ENCODE results near the gene AP4E1.
"Not testable (repeated sequence)": the region's sequence is repeated elsewhere in the genome, so short reads cannot be mapped to it uniquely, and the experiment has no call there.

AP4E1 gene

DNA sequence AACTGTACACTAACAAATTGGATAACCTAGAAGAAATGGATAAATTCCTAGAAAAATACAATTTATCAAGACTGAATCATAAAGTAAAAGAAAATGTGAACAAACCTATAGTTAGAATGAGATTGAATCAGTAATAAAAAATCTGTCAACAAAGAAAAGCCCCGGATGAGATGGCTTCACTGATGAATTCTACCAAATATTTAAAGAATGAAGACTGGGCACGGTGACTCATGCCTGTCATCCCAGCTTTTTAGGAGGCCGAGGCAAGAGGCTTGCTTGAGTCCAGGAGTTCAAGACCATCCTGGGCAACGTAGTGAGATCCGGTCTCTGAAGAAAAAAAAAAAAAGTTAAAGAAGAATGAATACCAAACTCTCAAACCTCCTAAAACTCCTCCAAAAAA is 17.7 kb upstream of the AP4E1 start:
- DNase-seq: no peak

DNA sequence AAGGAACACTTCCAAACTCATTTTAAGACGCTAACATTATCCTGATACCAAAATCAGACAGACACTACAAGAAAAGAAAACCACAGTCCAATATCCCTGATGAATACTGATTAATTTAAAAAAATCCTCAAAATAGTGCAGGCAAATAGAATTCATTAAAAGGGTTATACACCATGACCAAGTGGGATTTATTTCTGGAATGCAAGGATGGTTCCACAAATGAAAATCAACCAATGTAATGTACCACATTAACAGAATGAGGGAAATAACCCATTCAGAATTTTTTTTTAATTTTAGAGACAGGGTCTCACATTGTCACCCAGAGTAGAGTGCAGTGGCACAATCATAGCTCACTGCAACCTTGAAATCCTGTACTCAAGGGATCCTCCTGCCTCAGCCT is 17.3 kb upstream of the AP4E1 start:
- DNase-seq: no peak

DNA sequence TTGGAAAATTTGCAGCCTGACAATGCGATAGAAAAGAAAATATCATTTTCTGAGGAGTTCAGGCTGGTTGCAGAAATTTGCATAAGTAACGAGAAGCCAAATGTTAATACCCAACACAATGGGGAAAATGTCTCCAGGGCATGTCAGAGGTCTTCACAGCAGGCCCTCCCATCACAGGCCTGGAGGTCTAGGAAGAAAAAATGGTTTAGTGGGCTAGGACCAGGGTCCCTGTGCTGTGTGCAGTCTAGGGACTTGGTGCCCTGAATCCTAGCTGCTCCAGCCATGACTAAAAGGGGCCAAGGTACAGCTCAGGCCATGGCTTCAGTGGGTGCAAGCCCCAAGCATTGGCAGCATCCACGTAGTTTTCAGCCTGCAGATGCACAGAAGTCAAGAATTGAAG is 14.5 kb upstream of the AP4E1 start:
- DNase-seq: no peak

DNA sequence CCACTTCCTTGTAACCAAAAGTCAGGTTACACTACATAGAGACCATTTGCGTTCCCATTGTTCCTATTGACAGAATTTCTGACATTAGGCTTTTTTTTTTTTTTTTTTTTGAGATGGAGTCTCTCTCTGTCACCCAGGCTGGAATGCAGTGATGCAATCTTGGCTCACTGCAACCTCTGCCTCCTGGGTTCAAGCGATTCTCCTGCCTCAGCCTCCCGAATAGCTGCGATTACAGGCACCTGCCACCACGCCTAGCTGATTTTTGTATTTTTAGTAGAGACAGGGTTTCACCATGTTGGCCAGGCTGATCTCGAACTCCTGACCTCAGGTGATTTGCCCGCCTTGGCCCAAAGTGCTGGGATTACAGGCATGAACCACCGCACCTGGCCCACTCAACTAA is 7.1 kb upstream of the AP4E1 start:
- not testable (repeated sequence) for DNase-seq

DNA sequence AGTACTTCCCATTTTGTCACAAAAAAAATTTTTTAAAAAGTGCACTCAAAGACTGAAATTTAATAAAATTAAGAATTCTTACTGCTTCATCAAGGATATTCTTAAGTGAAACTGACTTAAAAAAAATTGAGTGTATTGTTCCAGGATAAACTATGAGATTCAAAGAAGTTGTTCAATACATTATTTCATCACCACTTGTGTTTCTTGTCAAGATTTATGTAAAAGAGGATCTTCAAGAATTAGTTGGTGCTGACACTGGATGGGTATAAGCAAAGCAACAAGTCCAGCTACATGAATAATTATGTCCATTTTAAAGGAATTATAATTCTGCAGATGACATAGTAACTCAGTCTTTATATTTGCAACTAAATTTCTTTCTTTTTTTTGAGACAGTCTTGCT is 4.3 kb upstream of the AP4E1 start:
- no peak for DNase-seq

DNA sequence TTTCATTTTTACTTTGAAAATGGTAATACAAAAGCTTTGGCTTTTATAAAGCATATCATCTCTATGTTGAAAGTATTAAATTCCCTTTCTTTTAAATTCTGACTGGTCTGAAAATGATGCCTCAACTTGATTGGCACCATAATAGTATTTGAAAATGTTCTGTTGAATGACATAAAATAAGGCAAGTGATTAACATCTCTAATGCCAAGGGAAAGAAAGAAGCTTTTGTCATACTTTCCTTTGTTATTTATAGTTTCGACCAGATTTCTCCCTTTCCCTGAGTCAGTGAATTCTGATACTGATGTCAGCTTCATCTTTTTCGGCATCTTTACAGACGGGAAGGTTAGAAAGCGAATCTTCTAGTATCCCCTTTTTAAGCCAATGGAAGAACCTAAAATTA is 3.4 kb upstream of the AP4E1 start:
- DNase-seq: no peak

DNA sequence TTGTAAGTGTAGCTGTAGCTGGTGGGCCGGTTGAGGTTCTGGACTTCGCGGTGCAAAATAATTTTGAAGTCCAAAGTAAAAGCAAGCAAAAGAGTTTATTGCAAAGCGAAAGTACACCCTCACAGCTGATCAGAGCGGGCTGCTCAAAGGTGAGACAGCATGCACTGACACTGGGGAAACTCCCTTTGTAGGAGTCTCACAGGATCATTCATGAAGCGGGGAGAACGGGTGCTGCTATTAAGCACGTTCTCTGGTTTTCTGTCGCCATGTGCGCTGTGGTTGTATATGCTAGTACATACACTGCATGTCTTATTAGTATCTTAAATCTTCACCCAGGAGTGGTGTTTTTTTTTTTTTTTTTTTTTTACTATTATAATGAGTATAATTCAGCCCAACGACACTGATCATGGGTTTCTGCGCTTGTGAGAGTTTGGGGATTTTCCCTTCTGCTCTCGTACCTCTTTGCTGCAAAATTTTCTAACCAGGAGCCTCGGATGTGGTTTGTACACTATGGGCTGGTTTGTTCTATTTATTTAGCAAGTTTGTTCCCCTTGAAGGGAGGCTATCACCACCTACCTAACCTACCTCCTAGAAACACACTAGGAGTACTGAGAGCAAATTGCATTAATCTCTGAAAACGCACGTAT is 1.4 kb upstream of the AP4E1 start:
- peak in 1 of 14 donors; percentile 10 for DNase-seq

DNA sequence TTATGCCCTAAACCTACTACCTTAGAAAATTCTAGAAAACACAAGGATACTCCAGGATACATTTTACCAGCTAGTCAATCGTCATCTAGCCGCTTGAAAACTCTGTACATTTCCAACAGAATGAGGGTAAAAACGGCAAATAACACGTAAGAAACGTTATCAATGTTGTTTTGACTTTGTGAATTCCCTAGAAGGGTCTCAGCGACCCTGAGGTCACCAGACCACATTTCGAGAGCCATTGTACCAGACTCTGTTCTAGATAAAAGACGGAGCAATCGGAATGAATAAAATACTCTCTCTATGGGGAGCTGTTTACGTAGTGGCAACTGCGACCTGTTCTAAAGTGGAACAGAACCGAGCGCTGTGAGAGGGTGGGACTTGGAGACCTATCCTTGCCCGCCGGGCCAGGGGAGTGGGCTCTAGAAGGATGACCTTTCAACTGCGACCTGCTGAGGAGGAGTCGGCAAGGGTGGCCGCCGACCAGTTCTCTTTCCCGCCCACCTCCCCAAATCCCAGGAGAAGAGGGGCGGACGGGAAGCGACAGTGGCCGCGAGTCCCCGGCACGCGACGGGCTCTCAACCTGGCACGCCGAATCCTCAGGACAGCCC is 778 bp upstream of the AP4E1 start:
- DNase-seq: peak in 7 of 14 donors; percentile 55 to 82 (median 60)

DNA sequence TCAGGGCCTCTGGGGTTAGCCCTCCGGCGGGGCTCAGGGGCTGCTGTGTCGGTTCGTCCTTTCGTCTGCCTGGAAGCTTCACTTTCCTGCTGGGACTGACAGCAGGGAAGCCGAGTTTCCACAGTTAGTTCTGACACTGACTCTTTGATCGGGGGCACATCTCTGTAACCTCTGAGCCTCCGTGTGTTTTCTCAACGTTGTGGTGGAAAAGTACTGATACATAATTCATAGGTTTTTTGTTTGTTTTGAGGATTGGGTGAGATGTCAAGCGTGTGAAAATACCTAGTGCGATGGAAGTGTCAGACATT is 481 bp downstream of the AP4E1 start:
- DNase-seq: no peak

DNA sequence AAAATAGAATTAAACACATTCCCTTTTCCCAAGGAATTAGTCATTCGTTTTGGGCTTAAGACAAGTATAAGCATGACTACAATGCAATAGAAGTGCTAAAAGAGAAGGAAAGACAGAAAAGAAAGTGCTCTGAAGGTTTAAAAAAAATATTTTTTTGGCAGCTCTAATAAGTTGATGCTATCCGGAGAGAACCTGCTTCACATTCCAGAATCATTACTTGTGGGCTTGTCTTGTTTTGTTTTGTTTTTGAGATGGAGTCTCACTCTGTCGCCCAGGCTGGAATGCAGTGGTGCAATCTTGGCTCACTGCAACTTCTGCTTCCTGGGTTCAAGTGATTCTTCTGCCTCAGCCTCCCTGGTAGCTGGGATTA is 1.9 kb downstream of the AP4E1 start:
- DNase-seq: not testable (repeated sequence)

DNA sequence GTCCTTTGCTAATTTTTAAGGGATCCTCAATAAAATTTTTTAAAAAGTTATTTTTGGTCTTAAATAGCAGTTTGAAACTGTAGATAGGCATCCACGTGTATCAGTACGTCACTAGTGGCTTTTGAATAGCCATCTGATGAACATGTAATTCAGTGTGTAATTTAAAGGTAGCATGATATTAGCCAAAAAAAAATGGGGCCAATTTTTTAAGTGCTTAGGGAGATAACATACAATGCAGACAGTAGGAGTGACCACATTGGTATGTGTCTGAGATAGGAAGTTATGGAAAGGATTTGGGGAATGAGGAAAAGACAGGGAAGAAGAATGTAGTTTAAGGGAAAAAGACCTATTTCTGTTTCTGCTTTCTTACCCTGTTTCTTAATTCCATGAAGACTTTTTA is 2.5 kb downstream of the AP4E1 start:
- DNase-seq: no peak

DNA sequence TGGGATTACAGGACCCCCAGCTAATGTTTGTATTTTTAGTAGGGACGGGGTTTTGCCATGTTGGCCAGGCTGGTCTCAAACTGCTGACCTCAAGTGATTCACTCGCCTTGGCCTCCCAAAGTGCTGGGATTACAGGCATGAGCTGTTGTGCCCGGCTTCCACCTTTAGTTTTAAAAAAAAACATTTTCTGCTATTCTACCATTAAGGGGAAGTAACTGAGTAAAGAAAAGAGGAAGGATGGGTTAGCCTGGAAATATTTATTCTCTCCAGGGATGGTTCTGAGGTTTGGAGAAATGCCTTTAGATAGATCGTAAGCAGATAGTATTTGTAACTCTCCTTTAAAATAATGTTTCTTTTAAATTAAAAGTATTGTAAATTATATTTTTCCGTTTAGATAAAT is 3.1 kb downstream of the AP4E1 start:
- no peak for DNase-seq

DNA sequence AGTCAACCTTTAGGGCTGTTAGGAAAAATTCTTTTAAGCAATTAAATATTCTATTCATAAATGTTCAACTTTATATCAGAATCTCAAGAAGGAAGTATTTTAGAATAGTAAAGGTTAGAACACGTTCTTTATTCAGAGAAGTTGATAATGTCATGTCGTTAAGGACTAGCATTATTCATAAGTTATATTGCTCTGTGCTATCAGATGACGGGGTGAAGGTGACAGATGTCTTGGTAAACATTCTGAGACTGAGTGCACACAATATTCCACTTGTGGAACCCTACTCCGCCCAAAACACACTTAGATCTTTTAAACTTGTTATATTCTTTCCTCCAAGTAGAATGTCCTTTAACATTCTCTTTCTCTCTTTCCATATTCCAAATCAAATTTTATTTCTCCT is 7.9 kb downstream of the AP4E1 start:
- DNase-seq: no peak

DNA sequence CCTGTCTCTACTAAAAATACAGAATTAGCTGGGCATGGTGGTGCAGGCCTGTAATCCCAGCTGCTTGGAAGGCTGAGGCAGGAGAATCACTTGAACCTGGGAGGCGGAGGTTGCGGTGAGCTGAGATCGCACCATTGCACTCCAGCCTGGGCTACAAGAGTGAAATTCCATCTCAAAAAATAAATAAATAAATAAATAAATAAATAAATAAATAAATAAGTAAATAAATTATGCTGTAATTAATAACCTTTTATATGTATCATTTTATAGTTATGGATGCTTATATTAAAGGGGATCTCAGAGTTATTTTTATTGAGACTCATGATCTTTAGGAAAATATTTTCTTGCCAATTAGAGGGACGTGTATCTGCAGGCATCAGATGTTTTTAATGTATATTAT is 10.9 kb downstream of the AP4E1 start:
- not testable (repeated sequence) for DNase-seq

DNA sequence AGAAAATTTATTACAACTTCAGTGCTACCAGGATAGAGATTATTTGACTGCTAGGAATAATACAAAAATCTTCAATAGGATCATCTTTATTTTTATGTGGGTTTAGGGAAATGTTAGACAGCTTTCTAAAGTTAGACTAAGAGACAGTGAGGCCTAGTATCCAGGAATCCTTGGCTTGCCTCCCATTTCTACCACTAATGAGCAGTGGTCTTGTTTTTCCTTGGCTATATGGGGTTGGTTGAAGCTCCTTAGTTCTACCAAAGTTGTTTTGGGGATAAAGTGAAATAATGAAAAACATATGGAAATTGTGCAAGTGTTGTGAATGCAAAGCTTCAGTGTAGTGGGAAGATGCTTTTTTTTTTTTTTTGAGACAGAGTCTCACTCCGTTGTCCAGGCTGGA is 16.8 kb downstream of the AP4E1 start:
- DNase-seq: no peak

DNA sequence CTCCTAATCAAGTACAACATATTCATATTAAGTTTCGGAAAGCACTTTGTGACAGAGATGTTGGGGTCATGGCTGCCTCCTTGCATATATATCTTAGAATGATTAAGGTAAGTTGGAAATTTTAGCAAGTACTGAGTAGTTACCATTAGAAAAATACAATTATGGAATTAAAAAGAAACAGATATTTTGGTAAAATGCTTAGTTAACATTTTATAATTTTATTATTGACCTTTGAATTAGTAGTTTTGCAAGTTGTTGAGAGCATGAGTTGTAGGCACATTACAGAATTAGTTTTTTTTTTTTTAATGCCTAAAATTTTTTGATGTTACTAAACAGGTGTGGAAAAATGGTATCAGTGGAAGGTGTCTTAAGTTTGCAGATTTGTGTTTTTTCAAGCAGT is 20.6 kb downstream of the AP4E1 start:
- no peak for DNase-seq

DNA sequence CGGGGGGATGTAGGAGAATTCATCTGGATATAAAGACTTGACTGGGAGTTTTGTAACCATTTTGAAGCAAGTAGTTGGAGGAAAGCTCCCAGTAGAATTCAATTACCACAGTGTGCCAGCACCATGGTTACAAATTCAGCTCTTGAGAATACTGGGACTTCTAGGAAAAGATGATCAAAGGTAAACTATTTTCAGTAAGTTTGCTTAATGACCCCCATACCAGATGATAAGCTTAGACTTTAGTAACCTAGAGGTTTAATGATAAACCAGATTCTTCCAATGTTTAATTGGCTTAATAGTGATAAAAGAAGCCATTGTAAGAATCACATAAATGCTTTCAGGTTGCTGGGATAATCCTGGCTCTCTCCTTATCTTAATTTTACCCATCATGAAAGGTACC is 22.3 kb downstream of the AP4E1 start:
- DNase-seq: no peak

DNA sequence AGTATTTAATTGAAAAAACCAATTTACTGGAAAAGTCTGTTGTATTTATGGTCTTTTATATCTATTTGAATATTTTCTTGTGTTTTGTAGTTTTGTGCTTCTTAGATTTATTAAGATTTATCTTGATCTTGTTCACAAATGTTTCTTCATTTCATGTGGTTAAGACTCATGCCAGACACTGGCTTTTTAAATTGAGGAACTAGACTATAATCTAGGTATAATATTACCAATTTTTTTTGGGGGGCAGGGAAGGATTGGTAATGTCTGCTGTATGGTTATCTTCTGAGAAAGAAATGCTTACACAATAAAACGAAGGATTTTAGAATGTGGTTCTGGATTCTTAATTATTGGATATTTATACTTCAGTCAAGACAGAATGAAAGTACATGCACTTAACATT is 24.9 kb downstream of the AP4E1 start:
- no peak for DNase-seq

DNA sequence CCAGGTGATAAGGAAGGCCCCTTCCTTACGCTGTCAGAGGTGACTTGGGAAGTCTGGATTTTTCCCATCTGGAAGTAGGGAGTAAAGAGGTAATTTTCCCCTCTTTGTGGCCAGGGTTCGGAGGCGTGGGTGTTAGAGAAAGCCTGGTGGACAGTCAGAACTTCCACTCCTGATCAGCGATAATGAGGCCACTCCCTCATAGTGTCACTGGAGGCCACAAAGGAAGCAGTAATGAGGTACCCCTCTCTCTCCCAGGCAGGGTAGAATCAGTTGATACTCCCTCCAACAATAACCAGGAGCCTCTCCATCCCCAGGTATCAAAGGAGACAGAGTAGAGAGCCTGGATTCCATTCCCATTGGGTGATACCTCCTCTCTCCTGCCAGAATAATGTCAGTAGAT is 30.0 kb downstream of the AP4E1 start:
- DNase-seq: no peak

DNA sequence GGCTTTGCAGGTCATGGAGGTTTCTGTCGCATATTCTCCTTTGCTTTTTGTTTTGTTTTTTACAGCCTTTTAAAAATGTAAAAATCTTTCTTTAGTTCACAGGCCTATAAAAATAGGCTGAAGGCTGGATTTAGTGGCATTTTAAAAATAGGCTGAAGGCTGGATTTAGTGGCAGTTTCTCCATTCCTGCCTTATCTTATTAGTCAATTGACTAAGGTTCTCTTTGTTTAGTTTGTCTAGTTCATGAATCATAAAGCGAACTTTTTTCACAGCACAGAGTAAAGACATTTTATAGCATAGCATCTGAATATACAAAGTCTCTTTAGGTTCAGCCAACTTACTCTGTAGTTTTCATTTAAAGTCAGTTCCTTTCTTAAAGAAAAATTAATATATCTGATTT is 31.4 kb downstream of the AP4E1 start:
- no peak for DNase-seq

DNA sequence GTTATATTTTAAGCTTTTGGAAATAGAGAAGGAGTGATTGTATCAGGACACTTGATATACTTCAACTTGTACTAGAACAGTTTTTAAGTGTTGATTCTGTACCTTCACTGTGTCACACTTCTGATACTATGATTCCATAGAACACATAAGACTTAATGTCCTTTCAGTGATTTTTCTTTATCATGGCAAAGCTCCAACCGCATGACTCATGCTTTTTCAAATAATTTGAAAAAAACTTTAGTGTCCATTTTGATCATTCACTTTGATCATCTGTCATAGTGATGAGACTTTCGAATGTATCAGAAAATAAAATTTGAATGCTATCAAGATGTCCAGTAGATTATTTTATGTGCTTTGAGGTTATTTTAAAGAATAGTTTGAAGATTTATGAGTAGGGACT is 32.0 kb downstream of the AP4E1 start:
- no peak for DNase-seq

DNA sequence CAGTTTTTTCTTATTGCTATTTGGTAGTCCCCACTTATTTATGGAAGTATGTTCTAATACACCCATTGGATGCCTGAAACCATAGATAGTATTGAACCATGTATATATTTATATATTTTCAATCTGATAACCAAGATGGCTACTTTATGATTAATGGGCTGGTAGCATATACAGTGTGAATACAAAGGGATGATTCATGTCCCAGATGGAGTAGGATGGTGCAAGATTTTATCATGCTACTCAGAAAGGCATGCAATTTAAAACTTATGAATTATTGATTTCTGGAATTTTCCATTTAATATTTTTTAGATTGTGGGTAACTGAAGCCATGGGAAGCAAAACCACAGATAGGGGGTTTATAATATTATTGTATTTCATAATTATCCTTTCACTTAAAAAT is 35.2 kb downstream of the AP4E1 start:
- DNase-seq: no peak

DNA sequence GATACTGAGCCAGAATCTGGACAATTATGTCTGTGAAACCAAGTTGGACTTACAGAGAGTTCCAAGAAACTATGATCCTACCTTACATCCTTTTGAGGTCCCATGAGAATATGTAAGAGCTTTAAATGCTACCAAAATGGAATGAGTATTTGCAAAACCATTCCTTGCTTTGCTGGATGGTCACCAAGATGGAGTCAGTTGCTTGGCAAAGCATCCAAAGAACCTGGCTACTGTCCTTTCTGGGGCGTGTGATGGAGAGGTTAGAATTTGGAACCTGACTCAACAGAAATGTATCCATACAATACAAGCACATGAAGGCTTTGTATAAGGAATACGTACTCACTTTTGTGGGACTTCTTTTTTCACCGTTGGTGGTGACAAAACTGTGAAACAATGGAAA is 36.2 kb downstream of the AP4E1 start:
- DNase-seq: no peak

DNA sequence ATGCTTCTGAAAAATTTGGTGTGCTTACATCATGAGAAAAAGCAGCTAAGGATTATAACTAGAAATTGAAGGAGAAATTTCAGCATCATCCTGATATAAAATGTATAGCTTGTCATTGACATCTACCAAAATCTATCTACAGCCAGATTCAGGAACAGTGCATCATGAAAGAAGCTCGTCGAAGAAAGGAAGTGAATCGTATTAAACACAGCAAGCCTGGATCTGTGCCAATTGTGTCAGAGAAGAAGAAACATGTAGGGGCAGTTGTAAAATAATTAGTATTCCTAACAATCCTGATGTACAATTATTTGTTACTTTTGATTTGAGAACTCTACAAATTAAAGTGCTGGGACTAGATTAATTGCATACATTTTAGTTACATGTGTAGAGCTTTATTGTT is 37.2 kb downstream of the AP4E1 start:
- no peak for DNase-seq

DNA sequence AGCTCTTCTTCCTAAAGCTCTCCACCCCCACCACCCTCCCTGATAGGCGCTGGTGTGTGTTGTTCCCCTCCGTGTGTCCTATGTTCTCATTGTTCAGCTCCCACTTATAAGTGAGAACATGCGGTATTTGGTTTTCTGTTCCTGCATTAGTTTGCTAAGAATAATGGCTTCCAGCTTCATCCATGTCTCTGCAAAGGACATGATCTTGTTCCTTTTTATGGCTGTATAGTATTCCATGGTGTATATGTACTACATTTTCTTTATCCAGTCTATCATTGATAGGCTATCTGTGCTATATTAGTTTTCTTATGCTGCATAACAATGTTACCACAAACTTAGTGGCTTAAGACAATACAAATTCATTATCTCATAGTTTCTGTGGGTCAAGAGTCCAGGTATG is 42.3 kb downstream of the AP4E1 start:
- not testable (repeated sequence) for DNase-seq

All from C1 segment of cervical spinal cord (tissue), 14 donors.